WERI-Rb-1 (cell line): ENCODE results near the gene SNAPIN.
A peak's percentile ranks its signal among the peaks of the same experiment; 100 is the strongest.
"Not testable (repeated sequence)": the region's sequence is repeated elsewhere in the genome, so short reads cannot be mapped to it uniquely, and the experiment has no call there.

Source experiments
- DNase-seq: peaks from one replicate; pipeline ENCODE4 v3.0.0-alpha.2; 2020
- H3K27ac ChIP-seq: fragments of 250-450 bp; sonication (Bioruptor Pico); 2 replicates; pipeline ENCODE4 v1.5.1; 2020; ENCODE audit warnings: mild to moderate bottlenecking, moderate library complexity
- H3K27me3 ChIP-seq: fragments of 250-450 bp; sonication (Bioruptor Pico); 2 replicates; pipeline ENCODE4 v1.5.1; 2021; ENCODE audit warnings: mild to moderate bottlenecking, low read depth, moderate library complexity; ENCODE audit not compliant: insufficient read depth, severe bottlenecking
- H3K36me3 ChIP-seq: fragments of 250-450 bp; sonication (Bioruptor Pico); 2 replicates; pipeline ENCODE4 v1.5.1; 2020; ENCODE audit warnings: mild to moderate bottlenecking, moderate library complexity
- H3K4me3 ChIP-seq: 2 replicates; pipeline ENCODE4 v1.5.1; 2011; ENCODE audit warnings: low read depth, mild to moderate bottlenecking, control low read depth, low read length
- H3K9me3 ChIP-seq: fragments of 250-450 bp; sonication (Bioruptor Pico); 2 replicates; pipeline ENCODE4 v1.5.1; 2021; ENCODE audit warnings: mild to moderate bottlenecking, moderate library complexity; ENCODE audit not compliant: severe bottlenecking
- CTCF ChIP-seq: IDR thresholded peaks from 2 replicates; pipeline ENCODE4 v1.5.1; 2011; ENCODE audit warnings: low read depth, mild to moderate bottlenecking, control low read depth, inconsistent platforms, low read length

The SNAPIN gene

GRCh38 chr1:153661111-153661708 lies 2.7 kb downstream of the SNAPIN start:
- H3K9me3 ChIP-seq: no peaks in the 10 kb centered on the region
- no peaks in the 10 kb centered on the region for H3K27me3 ChIP-seq
- H3K27ac ChIP-seq: peak overlapping the region; percentile 9
- DNase-seq: no peak
- peaks cover 70% of the 10 kb centered on the region for H3K36me3 ChIP-seq
- H3K4me3 ChIP-seq: no peak overlapping the region
- no peak for TF ChIP-seq CTCF

GRCh38 chr1:153662269-153662668 lies 3.8 kb downstream of the SNAPIN start:
- TF ChIP-seq CTCF: no peak
- peaks cover 81% of the 10 kb centered on the region for H3K36me3 ChIP-seq
- H3K9me3 ChIP-seq: no peaks in the 10 kb centered on the region
- no peaks in the 10 kb centered on the region for H3K27me3 ChIP-seq
- DNase-seq: no peak
- H3K4me3 ChIP-seq: no peak overlapping the region
- H3K27ac ChIP-seq: no peak overlapping the region; the same call in 1 of the 2 replicates

- no peak overlapping the region; the same call in 1 of the 2 replicates for H3K27ac ChIP-seq
- H3K4me3 ChIP-seq: no peak overlapping the region
- H3K36me3 ChIP-seq: peaks cover 90% of the 10 kb centered on the region
- no peaks in the 10 kb centered on the region for H3K27me3 ChIP-seq
- no peak for TF ChIP-seq CTCF
- DNase-seq: no peak
- H3K9me3 ChIP-seq: no peaks in the 10 kb centered on the region
Observed at GRCh38 chr1:153663211-153663610, 4.7 kb downstream of the SNAPIN start.

- H3K27ac ChIP-seq: no peak overlapping the region
- H3K9me3 ChIP-seq: no peaks in the 10 kb centered on the region
- no peak for TF ChIP-seq CTCF
- H3K27me3 ChIP-seq: no peaks in the 10 kb centered on the region
- DNase-seq: no peak
- H3K4me3 ChIP-seq: no peak overlapping the region
- peaks cover 83% of the 10 kb centered on the region for H3K36me3 ChIP-seq
Observed at GRCh38 chr1:153667439-153667838, 8.9 kb downstream of the SNAPIN start.

- H3K4me3 ChIP-seq, H3K27me3 ChIP-seq, H3K9me3 ChIP-seq, H3K27ac ChIP-seq, DNase-seq: not testable (repeated sequence)
- H3K36me3 ChIP-seq: peaks cover 71% of the 10 kb centered on the region
Observed at GRCh38 chr1:153668672-153669071, 10.2 kb downstream of the SNAPIN start.

- TF ChIP-seq CTCF: no peak
- H3K27ac ChIP-seq: peak overlapping the region; percentile 96
- H3K4me3 ChIP-seq: peak overlapping the region; percentile 97
- H3K36me3 ChIP-seq: peaks cover 61% of the 10 kb centered on the region
- no peak for DNase-seq
- no peaks in the 10 kb centered on the region for H3K27me3 ChIP-seq
- no peaks in the 10 kb centered on the region for H3K9me3 ChIP-seq
Observed at GRCh38 chr1:153669606-153670005, 11.1 kb downstream of the SNAPIN start.
